PC-9 (cell line): ENCODE results near the gene GTF2F2. TPM values are rescaled to one million over a fixed set of nuclear protein-coding genes. Genes with fewer than 3 reads are reported as not detected.

Source experiments
- BruUV-seq: library from RNA; stranded (reverse); fragments of 400-500 nt; replicated peaks from 2 replicates; lab custom pipeline; 2021; lab: Mats Ljungman, UMichigan
- CTCF ChIA-PET: fragments of 300-600 bp; sonication (Branson Sonifier 250); formaldehyde crosslinking; loops from one replicate; lab custom pipeline; 2022; ENCODE audit warnings: antibody characterized with exemption; lab: Charles Lee
- POLR2A ChIA-PET: fragments of 300-600 bp; sonication (Branson Sonifier 250); formaldehyde crosslinking; loops from one replicate; lab custom pipeline; 2022; ENCODE audit warnings: antibody characterized with exemption; ENCODE audit not compliant: unreplicated experiment; lab: Charles Lee
- DNase-seq, 2 experiments: peaks; one replicate each; pipeline versions ENCODE4 v3.0.0 to v3.0.0-alpha.2; 2015 to 2022; ENCODE audit warnings: mixed read lengths in 1 of 2
- H2AFZ ChIP-seq: fragments of 200-600 bp; sonication (generic); 2 replicates; pipeline ENCODE4 v1.8.1; 2017; ENCODE audit warnings: antibody characterized with exemption
- H3F3A ChIP-seq: fragments of 200-600 bp; sonication (generic); 2 replicates; pipeline ENCODE4 v1.8.1; 2017; ENCODE audit warnings: antibody characterized with exemption, mild to moderate bottlenecking, low read depth; ENCODE audit not compliant: insufficient read depth
- H3K27ac ChIP-seq: fragments of 200-600 bp; sonication (generic); 2 replicates; pipeline ENCODE4 v1.6.1; 2016; ENCODE audit warnings: mixed run types
- H3K27me3 ChIP-seq: fragments of 200-600 bp; sonication (generic); 2 replicates; pipeline ENCODE4 v1.6.1; 2016; ENCODE audit warnings: low read depth, mixed run types; ENCODE audit not compliant: insufficient read depth
- H3K36me3 ChIP-seq: fragments of 200-600 bp; sonication (generic); 2 replicates; pipeline ENCODE4 v1.6.1; 2016; ENCODE audit warnings: low read depth, mixed run types
- H3K4me1 ChIP-seq: fragments of 200-600 bp; sonication (generic); replicated peaks from 2 replicates; pipeline ENCODE4 v1.6.1; 2016; ENCODE audit warnings: mixed run types; ENCODE audit not compliant: insufficient read depth
- H3K4me2 ChIP-seq: fragments of 200-600 bp; sonication (generic); 2 replicates; pipeline ENCODE4 v1.6.1; 2017; ENCODE audit warnings: mixed run types
- H3K4me3 ChIP-seq: fragments of 200-600 bp; sonication (generic); 2 replicates; pipeline ENCODE4 v1.6.1; 2016; ENCODE audit warnings: mixed run types
- H3K79me2 ChIP-seq: fragments of 200-600 bp; sonication (generic); 2 replicates; pipeline ENCODE4 v1.6.1; 2017; ENCODE audit warnings: low read depth, mixed run types
- H3K9me2 ChIP-seq: fragments of 200-600 bp; sonication (generic); 2 replicates; pipeline ENCODE4 v1.8.1; 2017; ENCODE audit warnings: mild to moderate bottlenecking; ENCODE audit not compliant: insufficient read depth
- H3K9me3 ChIP-seq: fragments of 200-600 bp; sonication (generic); 2 replicates; pipeline ENCODE4 v1.8.1; 2016; ENCODE audit warnings: low read depth; ENCODE audit not compliant: insufficient read depth
- H4K20me1 ChIP-seq: fragments of 200-600 bp; sonication (generic); 2 replicates; pipeline ENCODE4 v1.8.1; 2017; ENCODE audit not compliant: insufficient read depth
- EZH2 ChIP-seq: fragments of 200-600 bp; sonication (generic); IDR thresholded peaks from 2 replicates; pipeline ENCODE4 v1.8.0; 2017; ENCODE audit warnings: antibody characterized with exemption, low read depth
- intact Hi-C: fragments of 100-400 bp; cut with micrococcal nuclease; formaldehyde crosslinking; loops from one replicate; pipeline ENCODE4 v1.10.0; 2022; ENCODE audit not compliant: unreplicated experiment
- total RNA-seq: library from RNA; stranded (reverse); gene quantifications from 2 replicates; pipeline ENCODE4 v1.2.3, GENCODE V29; 2021
- TF ChIP-seq, protein P1 (sequence below): fragments of 200-600 bp; sonication (generic); conservative IDR thresholded peaks from 2 replicates; pipeline ENCODE4 v1.6.1; 2017; ENCODE audit warnings: mixed run types, antibody characterized with exemption, mild to moderate bottlenecking, moderate library complexity

The GTF2F2 gene
- total RNA-seq, 1 experiment from 2014 or later = 28.8 TPM

DNA sequence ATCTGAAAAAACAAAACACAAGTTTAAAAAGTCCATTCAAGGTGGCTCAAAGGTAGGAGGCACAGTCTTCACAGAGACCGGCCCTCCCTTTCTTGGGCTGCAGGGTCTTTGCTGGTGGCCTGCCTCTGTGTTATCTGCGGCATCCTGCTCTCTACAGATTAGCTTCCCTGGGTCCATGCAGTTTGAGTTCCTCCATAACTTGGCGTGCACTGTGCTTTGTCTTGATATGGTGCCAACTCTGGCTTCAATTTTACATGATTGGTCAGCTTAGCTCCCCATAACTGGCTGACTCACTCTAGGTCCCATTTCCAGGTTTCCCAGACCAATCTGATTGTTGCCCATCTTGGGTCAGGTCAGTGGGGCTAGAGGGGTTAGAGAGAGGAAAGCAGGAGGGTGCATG is 178.9 kb downstream of the GTF2F2 start:
- Histone ChIP-seq H3K4me1 (no peaks in the 10 kb centered on the region), H3K4me3 (no peak overlapping the region), H3K27me3 (no peaks in the 10 kb centered on the region), H3K9me2 (no peaks in the 10 kb centered on the region), H3F3A (peaks cover 7% of the 10 kb centered on the region; the same call in 1 of the 2 replicates), H3K4me2 (no peak overlapping the region), H2AFZ (no peak overlapping the region), H3K9me3 (no peaks in the 10 kb centered on the region), H3K36me3 (no peaks in the 10 kb centered on the region), H3K79me2 (no peaks in the 10 kb centered on the region), H4K20me1 (no peaks in the 10 kb centered on the region), H3K27ac (no peak overlapping the region)
- DNase-seq = no peak
- ChIA-PET CTCF (interaction anchor here (0.6 kb wide), 1 partner anchor 223 kb away, joined by 8 read pairs; no protein-coding TSS in a partner anchor), POLR2A (interaction anchor here (0.5 kb wide), 1 partner anchor 257 kb away, joined by 5 read pairs; no protein-coding TSS in a partner anchor)
- BruUV-seq = no TSS peak
- intact Hi-C loops = no loop called here
- TF ChIP-seq, protein P1, sequence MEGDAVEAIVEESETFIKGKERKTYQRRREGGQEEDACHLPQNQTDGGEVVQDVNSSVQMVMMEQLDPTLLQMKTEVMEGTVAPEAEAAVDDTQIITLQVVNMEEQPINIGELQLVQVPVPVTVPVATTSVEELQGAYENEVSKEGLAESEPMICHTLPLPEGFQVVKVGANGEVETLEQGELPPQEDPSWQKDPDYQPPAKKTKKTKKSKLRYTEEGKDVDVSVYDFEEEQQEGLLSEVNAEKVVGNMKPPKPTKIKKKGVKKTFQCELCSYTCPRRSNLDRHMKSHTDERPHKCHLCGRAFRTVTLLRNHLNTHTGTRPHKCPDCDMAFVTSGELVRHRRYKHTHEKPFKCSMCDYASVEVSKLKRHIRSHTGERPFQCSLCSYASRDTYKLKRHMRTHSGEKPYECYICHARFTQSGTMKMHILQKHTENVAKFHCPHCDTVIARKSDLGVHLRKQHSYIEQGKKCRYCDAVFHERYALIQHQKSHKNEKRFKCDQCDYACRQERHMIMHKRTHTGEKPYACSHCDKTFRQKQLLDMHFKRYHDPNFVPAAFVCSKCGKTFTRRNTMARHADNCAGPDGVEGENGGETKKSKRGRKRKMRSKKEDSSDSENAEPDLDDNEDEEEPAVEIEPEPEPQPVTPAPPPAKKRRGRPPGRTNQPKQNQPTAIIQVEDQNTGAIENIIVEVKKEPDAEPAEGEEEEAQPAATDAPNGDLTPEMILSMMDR = no peak
- TF ChIP-seq EZH2 = no peak

DNA sequence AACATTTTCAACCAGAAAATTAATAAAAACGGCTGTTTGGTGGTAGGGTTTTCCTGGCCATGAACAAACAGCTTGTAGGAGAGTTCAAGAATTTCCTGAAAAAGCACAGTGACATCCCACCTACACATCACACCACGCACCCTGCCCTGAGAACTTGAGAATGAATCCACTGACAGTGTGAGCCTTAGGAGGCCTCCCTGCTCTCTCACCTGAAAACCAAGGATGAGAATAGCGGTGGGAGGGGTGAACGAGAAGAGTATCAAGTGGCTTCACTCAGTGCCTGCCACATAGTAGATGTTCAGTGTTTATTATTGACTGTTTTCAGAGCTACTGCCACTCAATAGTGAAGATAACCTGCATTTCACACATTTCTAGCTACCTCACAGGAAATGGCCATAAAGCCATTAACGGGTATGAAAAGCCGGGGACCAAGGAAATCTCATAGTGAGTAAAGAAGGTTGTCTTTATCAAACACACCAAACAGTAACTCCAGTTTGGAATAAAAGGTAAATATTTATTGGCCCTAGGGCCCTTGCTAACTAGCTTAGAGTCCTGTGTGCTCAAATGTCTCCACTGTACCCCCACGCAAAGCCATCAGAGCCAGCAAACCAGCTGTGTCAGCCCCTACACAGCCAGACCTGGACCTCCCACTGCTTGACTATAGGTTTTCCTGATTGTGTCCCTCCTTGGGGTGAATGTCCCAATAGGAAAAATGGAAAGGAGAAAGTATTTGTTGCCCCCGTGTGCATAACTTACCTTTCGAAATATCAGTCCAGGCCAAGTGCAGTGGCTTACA is 180.1 kb downstream of the GTF2F2 start:
- Histone ChIP-seq H2AFZ (no peak overlapping the region), H3K4me3 (no peak overlapping the region), H3K9me3 (no peaks in the 10 kb centered on the region), H3K4me1 (no peaks in the 10 kb centered on the region), H3K27ac (no peak overlapping the region), H3K9me2 (no peaks in the 10 kb centered on the region), H3K27me3 (no peaks in the 10 kb centered on the region), H3K4me2 (no peak overlapping the region), H3F3A (0 out of 2 replicates have a peak, but pooled peaks cover 7% of the 10 kb centered on the region), H4K20me1 (no peaks in the 10 kb centered on the region), H3K79me2 (no peaks in the 10 kb centered on the region), H3K36me3 (no peaks in the 10 kb centered on the region)
- TF ChIP-seq, protein P1 = no peak
- no peak for TF ChIP-seq EZH2
- DNase-seq = no peak
- CTCF ChIA-PET = no interaction called here
- BruUV-seq = no TSS peak
- POLR2A ChIA-PET = no interaction called here
- intact Hi-C loops = no loop called here

DNA sequence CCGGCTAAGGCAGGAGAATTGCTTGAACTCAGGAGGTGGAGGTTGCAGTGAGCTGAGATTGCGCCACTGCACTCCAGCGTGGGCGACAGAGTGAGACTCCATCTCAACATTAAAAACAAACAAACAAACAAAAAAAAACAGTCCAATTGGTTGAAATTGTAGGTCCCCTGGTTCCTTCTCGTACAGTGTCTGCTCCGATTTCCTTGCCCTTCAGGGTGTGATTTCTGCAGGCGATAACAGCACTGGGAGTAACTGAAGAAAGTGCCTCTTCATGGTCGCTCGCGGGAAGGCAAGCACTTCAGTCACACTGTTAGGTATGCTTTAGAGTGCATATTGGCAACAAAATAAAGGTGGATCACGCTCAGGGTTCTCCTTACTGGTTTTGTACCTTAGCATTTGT is 181.0 kb downstream of the GTF2F2 start:
- DNase-seq = no peak
- Histone ChIP-seq H4K20me1 (no peaks in the 10 kb centered on the region), H3K9me2 (no peaks in the 10 kb centered on the region), H3K4me1 (no peaks in the 10 kb centered on the region), H3K4me3 (no peak overlapping the region), H3K27ac (no peak overlapping the region), H3K79me2 (no peaks in the 10 kb centered on the region), H3K4me2 (no peak overlapping the region), H3K9me3 (no peaks in the 10 kb centered on the region), H3K27me3 (no peaks in the 10 kb centered on the region), H3K36me3 (no peaks in the 10 kb centered on the region), H2AFZ (no peak overlapping the region), H3F3A (no peaks in the 10 kb centered on the region)
- TF ChIP-seq EZH2 = no peak
- TF ChIP-seq, protein P1 = no peak
- CTCF ChIA-PET = interaction anchor here (1.2 kb wide), 1 partner anchor 255 kb away, joined by 9 read pairs; no protein-coding TSS in a partner anchor
- intact Hi-C loops = no loop called here
- no TSS peak for BruUV-seq
- POLR2A ChIA-PET = no interaction called here
